HepG2 (cell line): ENCODE measurements around the gene AXIN1. TPM values are rescaled to one million over a fixed set of nuclear protein-coding genes. Genes with fewer than 3 reads are reported as not detected.

Experiments
- ARNTL ChIP-seq: sonication (generic); formaldehyde crosslinking; IDR thresholded peaks from 2 replicates; pipeline ENCODE4 v1.4.0; 2020; ENCODE audit warnings: mild to moderate bottlenecking, missing genetic modification reagents
- ATF1 ChIP-seq: IDR thresholded peaks from 2 replicates; pipeline ENCODE4 v1.6.1; 2016; ENCODE audit warnings: mild to moderate bottlenecking, control low read depth
- ATF3 ChIP-seq: sonication (generic); formaldehyde crosslinking; IDR thresholded peaks from 2 replicates; pipeline ENCODE4 v1.4.0; 2020; ENCODE audit warnings: missing genetic modification reagents
- BCLAF1 ChIP-seq: fragments of 450-650 bp; IDR thresholded peaks from 2 replicates; pipeline ENCODE4 v1.6.1; 2017; ENCODE audit warnings: mild to moderate bottlenecking
- ETV5 ChIP-seq: IDR thresholded peaks from 2 replicates; pipeline ENCODE4 v1.6.1; 2018; ENCODE audit warnings: missing biosample characterization, missing genetic modification reagents, inconsistent platforms, borderline replicate concordance
- JARID2 ChIP-seq: sonication (generic); formaldehyde crosslinking; IDR thresholded peaks from 2 replicates; pipeline ENCODE4 v1.8.1; 2023; ENCODE audit warnings: missing genetic modification reagents, inconsistent platforms; ENCODE audit not compliant: insufficient replicate concordance
- MTF2 ChIP-seq: sonication (generic); formaldehyde crosslinking; IDR thresholded peaks from 2 replicates; pipeline ENCODE4 v1.5.0; 2020; ENCODE audit warnings: missing genetic modification reagents, borderline replicate concordance
- RERE ChIP-seq: IDR thresholded peaks from 2 replicates; pipeline ENCODE4 v1.6.1; 2016; ENCODE audit warnings: low read depth, missing genetic modification reagents, missing compliant biosample characterization
- SALL1 ChIP-seq: sonication (generic); formaldehyde crosslinking; IDR thresholded peaks from 2 replicates; pipeline ENCODE4 v1.8.0; 2022; ENCODE audit warnings: mild to moderate bottlenecking, missing genetic modification reagents
- ZMYM4 ChIP-seq: sonication (generic); formaldehyde crosslinking; IDR thresholded peaks from 2 replicates; pipeline ENCODE4 v1.8.1; 2023; ENCODE audit warnings: mild to moderate bottlenecking, missing genetic modification reagents
- ZNF143 ChIP-seq: sonication (generic); formaldehyde crosslinking; IDR thresholded peaks from 2 replicates; pipeline ENCODE4 v1.4.0; 2020; ENCODE audit warnings: missing genetic modification reagents
- ZNF263 ChIP-seq: sonication (generic); formaldehyde crosslinking; IDR thresholded peaks from 2 replicates; pipeline ENCODE4 v1.4.0; 2020; ENCODE audit warnings: missing genetic modification reagents
- ZNF430 ChIP-seq: sonication (generic); formaldehyde crosslinking; IDR thresholded peaks from 2 replicates; pipeline ENCODE4 v1.9.0; 2021; ENCODE audit warnings: mild to moderate bottlenecking, missing genetic modification reagents
- ZNF446 ChIP-seq: sonication (generic); formaldehyde crosslinking; IDR thresholded peaks from 2 replicates; pipeline ENCODE4 v1.5.0; 2020; ENCODE audit warnings: mild to moderate bottlenecking, missing genetic modification reagents
- polyA plus RNA-seq, 8 experiments: library from polyadenylated mRNA; depleted of rRNA in 3 of 8; stranded (reverse) in 7 of 8; unstranded in 1 of 8; fragments of >200 nt; fragmentation: Illumina TruSeq in 4 of 8; extraction: Trizol in 4 of 8; gene quantifications; 2 replicates each; pipeline versions ENCODE4 v1.2.1 to v1.2.3, GENCODE V29; 2011 to 2016; ENCODE audit warnings: low read depth in 4 of 8, missing spikeins in 1 of 8, mixed read lengths in 1 of 8; ENCODE audit not compliant: insufficient read depth in 1 of 8
- total RNA-seq, 5 experiments: library from RNA; depleted of rRNA; stranded (reverse); fragments of >200 nt; fragmentation: Illumina TruSeq; extraction: Trizol; gene quantifications; 2 replicates each; pipeline ENCODE4 v1.2.3, GENCODE V29; 2016; ENCODE audit warnings: low read depth in 1 of 5
- TF ChIP-seq, protein P1 (sequence below): sonication (generic); formaldehyde crosslinking; IDR thresholded peaks from 2 replicates; pipeline ENCODE4 v1.4.0; 2020; ENCODE audit warnings: low read depth, missing genetic modification reagents
- TF ChIP-seq, protein P2 (sequence below): IDR thresholded peaks from 2 replicates; pipeline ENCODE4 v1.6.1; 2016; ENCODE audit warnings: missing compliant biosample characterization, missing genetic modification reagents, borderline replicate concordance

Gene AXIN1
- total and polyA plus RNA-seq, 2 of the 13 experiments (the other 11 are each of a cell fraction or from before 2014, with no cell fraction given) = 24.0 to 26.0 TPM

GRCh38 chr16:363766-364490 is 11.4 kb upstream of the AXIN1 start (continued):
- no peak for TF ChIP-seq BCLAF1
- TF ChIP-seq ZMYM4 = peak; percentile 33; the same call in 1 of the 2 replicates
- no peak for TF ChIP-seq ZNF446 (CRISPR knock-in tag)
- no peak for TF ChIP-seq ATF1
- TF ChIP-seq MTF2 (CRISPR knock-in tag) = 0 out of 2 replicates have a peak, but pooled peaks have one; percentile 39
- TF ChIP-seq, protein P1, sequence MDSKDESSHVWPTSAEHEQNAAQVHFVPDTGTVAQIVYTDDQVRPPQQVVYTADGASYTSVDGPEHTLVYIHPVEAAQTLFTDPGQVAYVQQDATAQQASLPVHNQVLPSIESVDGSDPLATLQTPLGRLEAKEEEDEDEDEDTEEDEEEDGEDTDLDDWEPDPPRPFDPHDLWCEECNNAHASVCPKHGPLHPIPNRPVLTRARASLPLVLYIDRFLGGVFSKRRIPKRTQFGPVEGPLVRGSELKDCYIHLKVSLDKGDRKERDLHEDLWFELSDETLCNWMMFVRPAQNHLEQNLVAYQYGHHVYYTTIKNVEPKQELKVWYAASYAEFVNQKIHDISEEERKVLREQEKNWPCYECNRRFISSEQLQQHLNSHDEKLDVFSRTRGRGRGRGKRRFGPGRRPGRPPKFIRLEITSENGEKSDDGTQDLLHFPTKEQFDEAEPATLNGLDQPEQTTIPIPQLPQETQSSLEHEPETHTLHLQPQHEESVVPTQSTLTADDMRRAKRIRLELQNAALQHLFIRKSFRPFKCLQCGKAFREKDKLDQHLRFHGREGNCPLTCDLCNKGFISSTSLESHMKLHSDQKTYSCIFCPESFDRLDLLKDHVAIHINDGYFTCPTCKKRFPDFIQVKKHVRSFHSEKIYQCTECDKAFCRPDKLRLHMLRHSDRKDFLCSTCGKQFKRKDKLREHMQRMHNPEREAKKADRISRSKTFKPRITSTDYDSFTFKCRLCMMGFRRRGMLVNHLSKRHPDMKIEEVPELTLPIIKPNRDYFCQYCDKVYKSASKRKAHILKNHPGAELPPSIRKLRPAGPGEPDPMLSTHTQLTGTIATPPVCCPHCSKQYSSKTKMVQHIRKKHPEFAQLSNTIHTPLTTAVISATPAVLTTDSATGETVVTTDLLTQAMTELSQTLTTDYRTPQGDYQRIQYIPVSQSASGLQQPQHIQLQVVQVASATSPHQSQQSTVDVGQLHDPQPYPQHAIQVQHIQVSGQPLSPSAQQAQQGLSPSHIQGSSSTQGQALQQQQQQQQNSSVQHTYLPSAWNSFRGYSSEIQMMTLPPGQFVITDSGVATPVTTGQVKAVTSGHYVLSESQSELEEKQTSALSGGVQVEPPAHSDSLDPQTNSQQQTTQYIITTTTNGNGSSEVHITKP (CRISPR knock-in tag) = no peak
- TF ChIP-seq ZNF263 (CRISPR knock-in tag) = no peak
- TF ChIP-seq, protein P2, sequence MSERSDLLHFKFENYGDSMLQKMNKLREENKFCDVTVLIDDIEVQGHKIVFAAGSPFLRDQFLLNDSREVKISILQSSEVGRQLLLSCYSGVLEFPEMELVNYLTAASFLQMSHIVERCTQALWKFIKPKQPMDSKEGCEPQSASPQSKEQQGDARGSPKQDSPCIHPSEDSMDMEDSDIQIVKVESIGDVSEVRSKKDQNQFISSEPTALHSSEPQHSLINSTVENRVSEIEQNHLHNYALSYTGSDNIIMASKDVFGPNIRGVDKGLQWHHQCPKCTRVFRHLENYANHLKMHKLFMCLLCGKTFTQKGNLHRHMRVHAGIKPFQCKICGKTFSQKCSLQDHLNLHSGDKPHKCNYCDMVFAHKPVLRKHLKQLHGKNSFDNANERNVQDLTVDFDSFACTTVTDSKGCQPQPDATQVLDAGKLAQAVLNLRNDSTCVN (CRISPR knock-in tag) = no peak
- no peak; the same call in 1 of the 2 replicates for TF ChIP-seq SALL1 (CRISPR knock-in tag)
- no peak for TF ChIP-seq ARNTL (CRISPR knock-in tag)
- no peak for TF ChIP-seq ETV5
- no peak for TF ChIP-seq ZNF143 (CRISPR knock-in tag)
- no peak for TF ChIP-seq ATF3
- TF ChIP-seq JARID2 (CRISPR knock-in tag) = no peak
- TF ChIP-seq ZNF430 (CRISPR knock-in tag) = no peak
- TF ChIP-seq RERE (CRISPR knock-in tag) = no peak
